Esophagus muscularis mucosa (tissue), 4 donors: ENCODE data around the gene PEX14.

ENCODE experiments used
- CTCF ChIP-seq, 3 experiments: fragments of 200-600 bp in 2 of 3; fragments of 450-650 bp in 1 of 3; sonication (generic) in 2 of 3; IDR thresholded peaks; one replicate each; pipeline ENCODE4 v1.5.1; 2017 to 2019; ENCODE audit warnings: antibody characterized with exemption in 3 of 3, mild to moderate bottlenecking in 2 of 3, moderate library complexity in 1 of 3
- EP300 ChIP-seq: sonication (generic); formaldehyde crosslinking; IDR thresholded peaks from one replicate; pipeline ENCODE4 v1.6.1; 2017; ENCODE audit warnings: antibody characterized with exemption
- POLR2A ChIP-seq: fragments of 450-650 bp; IDR thresholded peaks from one replicate; pipeline ENCODE4 v1.6.1; 2017; ENCODE audit warnings: antibody characterized with exemption, moderate library complexity, mild to moderate bottlenecking, low read depth

GRCh38 chr1:10504249-10504648, 29.5 kb downstream of the PEX14 start:
- TF ChIP-seq CTCF (IDR thresholded peaks at IDR 0.05) = no peak
- no peak for TF ChIP-seq POLR2A
- no peak for TF ChIP-seq EP300
